Panc1 (cell line): ENCODE data around the gene RFC5.

Source experiments
- CTCF ChIP-seq: fragments of 450-650 bp; IDR thresholded peaks from 2 replicates; pipeline ENCODE4 v1.5.1; 2017; ENCODE audit warnings: mild to moderate bottlenecking
- POLR2AphosphoS5 ChIP-seq: IDR thresholded peaks from 2 replicates; pipeline ENCODE4 v1.6.1; 2012; ENCODE audit warnings: mild to moderate bottlenecking, low read depth, low read length, moderate library complexity
- REST ChIP-seq, 2 experiments: IDR thresholded peaks; 2 replicates each; pipeline ENCODE4 v1.6.1; 2011 to 2012; ENCODE audit warnings: low read depth in 2 of 2, control low read depth in 1 of 2, low read length in 1 of 2, mild to moderate bottlenecking in 1 of 2, moderate library complexity in 1 of 2; ENCODE audit not compliant: insufficient read depth in 1 of 2
- SIN3A ChIP-seq: IDR thresholded peaks from 2 replicates; pipeline ENCODE4 v1.6.1; 2012; ENCODE audit warnings: low read depth, mild to moderate bottlenecking, low read length, moderate library complexity, borderline replicate concordance; ENCODE audit not compliant: insufficient read depth

GRCh38 chr12:118042091-118042490 lies 25.6 kb downstream of the RFC5 start:
- TF ChIP-seq CTCF (no peak), POLR2AphosphoS5 (no peak), REST (IDR thresholded peaks at IDR 0.05; ENCODE audit: insufficient read depth in 1 of 2, low read depth in 2 of 2, low read length in 1 of 2) (no peak), SIN3A (no peak)
